SU-DHL-6 (cell line): ENCODE data around the gene ERLIN1.

Experiments
- H2AFZ ChIP-seq: fragments of 200-600 bp; sonication (generic); 2 replicates; pipeline ENCODE4 v1.6.1; 2014; ENCODE audit warnings: low read depth, mild to moderate bottlenecking, moderate library complexity, mixed read lengths, antibody characterized with exemption, low read length; ENCODE audit not compliant: severe bottlenecking
- H3F3A ChIP-seq: fragments of 200-600 bp; shearing (Covaris generic); 2 replicates; pipeline ENCODE4 v1.6.0; 2016; ENCODE audit warnings: antibody characterized with exemption, mild to moderate bottlenecking; ENCODE audit not compliant: insufficient read depth
- H3K27ac ChIP-seq: fragments of 200-600 bp; sonication (generic); 2 replicates; pipeline ENCODE4 v1.5.1; 2016; ENCODE audit warnings: low read depth, mild to moderate bottlenecking, low read length, moderate library complexity, mixed read lengths
- H3K27me3 ChIP-seq: fragments of 200-600 bp; sonication (generic), shearing (Covaris generic); 2 replicates; pipeline ENCODE4 v1.6.0; 2014; ENCODE audit warnings: mild to moderate bottlenecking, low read length
- H3K36me3 ChIP-seq: fragments of 200-600 bp; sonication (generic); 2 replicates; pipeline ENCODE4 v1.6.1; 2014; ENCODE audit warnings: mild to moderate bottlenecking, low read length, mixed read lengths
- H3K4me2 ChIP-seq: fragments of 300-600, 200-600 bp; shearing (Covaris generic), sonication (generic); 2 replicates; pipeline ENCODE4 v1.6.0; 2014; ENCODE audit warnings: low read length, low read depth, mild to moderate bottlenecking; ENCODE audit not compliant: poor library complexity, severe bottlenecking
- H3K4me3 ChIP-seq: fragments of 200-600 bp; sonication (generic); 2 replicates; pipeline ENCODE4 v1.5.1; 2014; ENCODE audit warnings: antibody characterized with exemption, low read length, mild to moderate bottlenecking, mixed read lengths; ENCODE audit not compliant: insufficient read depth, poor library complexity, severe bottlenecking
- H3K79me2 ChIP-seq: fragments of 200-600 bp; sonication (generic); 2 replicates; pipeline ENCODE4 v1.6.1; 2014; ENCODE audit warnings: mild to moderate bottlenecking, low read length, moderate library complexity; ENCODE audit not compliant: insufficient read depth
- H3K9ac ChIP-seq: fragments of 200-600 bp; sonication (generic); 2 replicates; pipeline ENCODE4 v1.7.0; 2014; ENCODE audit warnings: mild to moderate bottlenecking, low read length
- H3K9me2 ChIP-seq: fragments of 200-600 bp; sonication (generic); replicated peaks from 2 replicates; pipeline ENCODE4 v1.6.1; 2014; ENCODE audit warnings: low read length; ENCODE audit not compliant: insufficient read depth
- H3K9me3 ChIP-seq: fragments of 200-600 bp; sonication (generic); 2 replicates; pipeline ENCODE4 v1.6.1; 2014; ENCODE audit warnings: low read length, mixed read lengths; ENCODE audit not compliant: insufficient read depth
- H4K20me1 ChIP-seq: fragments of 200-600 bp; sonication (generic); 2 replicates; pipeline ENCODE4 v1.6.1; 2014; ENCODE audit warnings: low read depth, mild to moderate bottlenecking, antibody characterized with exemption, low read length, moderate library complexity, mixed read lengths
- CTCF ChIP-seq: fragments of 200-600 bp; sonication (generic); IDR thresholded peaks from one replicate; pipeline ENCODE4 v1.5.1; 2017; ENCODE audit warnings: antibody characterized with exemption, mild to moderate bottlenecking, low read length, moderate library complexity; ENCODE audit not compliant: insufficient read depth, poor library complexity, severe bottlenecking
- EZH2phosphoT487 ChIP-seq: fragments of 200-600 bp; sonication (generic), shearing (Covaris generic); conservative IDR thresholded peaks from 2 replicates; pipeline ENCODE4 v1.6.1; 2018; ENCODE audit warnings: mild to moderate bottlenecking, antibody characterized with exemption, low read length, moderate library complexity, mixed read lengths

Gene ERLIN1

GRCh38 chr10:100208276-100208675, 22.4 kb upstream of the ERLIN1 start:
- Histone ChIP-seq H3K27me3 (no peaks in the 10 kb centered on the region), H3K9me3 (no peaks in the 10 kb centered on the region), H3K4me3 (no peak overlapping the region), H3K36me3 (peaks cover 36% of the 10 kb centered on the region), H3K9me2 (no peaks in the 10 kb centered on the region), H2AFZ (no peak overlapping the region), H3K9ac (no peak overlapping the region), H3K27ac (no peak overlapping the region), H3K4me2 (no peak overlapping the region), H3K79me2 (no peaks in the 10 kb centered on the region), H4K20me1 (no peaks in the 10 kb centered on the region), H3F3A (no peaks in the 10 kb centered on the region)
- TF ChIP-seq EZH2phosphoT487 = no peak
- no peak for TF ChIP-seq CTCF

DNA sequence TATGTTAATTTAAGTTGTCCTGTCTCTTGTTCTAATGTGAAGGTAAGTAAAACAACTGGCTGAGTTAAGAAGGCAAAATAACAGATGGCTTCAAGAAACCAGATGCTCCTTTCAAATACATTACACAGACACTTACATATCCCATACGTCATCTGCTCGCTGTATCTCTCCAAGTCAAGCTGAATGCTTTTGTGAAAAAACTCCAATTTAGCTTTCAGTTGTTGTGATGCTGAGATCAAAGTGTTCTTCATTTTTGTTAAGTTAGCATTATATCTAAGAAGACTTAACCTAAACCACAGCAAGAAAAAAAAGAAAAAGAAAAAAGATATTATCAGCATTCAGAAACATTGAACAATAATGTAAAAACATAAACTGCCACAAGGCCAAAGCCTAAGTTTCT, 18.5 kb upstream of the ERLIN1 start:
- Histone ChIP-seq H4K20me1 (no peaks in the 10 kb centered on the region), H2AFZ (no peak overlapping the region), H3K9me2 (no peaks in the 10 kb centered on the region), H3K79me2 (no peaks in the 10 kb centered on the region), H3K9me3 (no peaks in the 10 kb centered on the region), H3K36me3 (peaks cover 49% of the 10 kb centered on the region), H3K27ac (no peak overlapping the region), H3K9ac (no peak overlapping the region), H3K4me2 (no peak overlapping the region), H3K4me3 (no peak overlapping the region), H3F3A (peaks cover 8% of the 10 kb centered on the region; the same call in 1 of the 2 replicates), H3K27me3 (no peaks in the 10 kb centered on the region)
- TF ChIP-seq CTCF (no peak), EZH2phosphoT487 (no peak)

- Histone ChIP-seq H3K9me2 (no peaks in the 10 kb centered on the region), H2AFZ (no peak overlapping the region), H3K4me2 (no peak overlapping the region), H3K4me3 (no peak overlapping the region), H3F3A (peaks cover 8% of the 10 kb centered on the region; the same call in 1 of the 2 replicates), H3K9ac (no peak overlapping the region), H3K79me2 (no peaks in the 10 kb centered on the region), H3K27ac (no peak overlapping the region), H4K20me1 (no peaks in the 10 kb centered on the region), H3K27me3 (no peaks in the 10 kb centered on the region), H3K36me3 (peaks cover 54% of the 10 kb centered on the region), H3K9me3 (no peaks in the 10 kb centered on the region)
- TF ChIP-seq CTCF (no peak), EZH2phosphoT487 (no peak)
Observed at GRCh38 chr10:100201549-100201948, 15.7 kb upstream of the ERLIN1 start.

GRCh38 chr10:100194711-100195110, 8.9 kb upstream of the ERLIN1 start:
- peaks cover 41% of the 10 kb centered on the region for H3K36me3 ChIP-seq

More at GRCh38 chr10:100194711-100195110, 8.9 kb upstream of the ERLIN1 start:
- H3K9me3 ChIP-seq = no peaks in the 10 kb centered on the region
- TF ChIP-seq CTCF (no peak), EZH2phosphoT487 (no peak)
- H3K4me3 ChIP-seq = no peak overlapping the region
- H3K27me3 ChIP-seq = no peaks in the 10 kb centered on the region
- no peak overlapping the region for H3K9ac ChIP-seq
- peaks cover 18% of the 10 kb centered on the region for H3F3A ChIP-seq
- H3K9me2 ChIP-seq = no peaks in the 10 kb centered on the region
- no peak overlapping the region for H3K27ac ChIP-seq
- H3K4me2 ChIP-seq = no peak overlapping the region
- H3K79me2 ChIP-seq = peaks cover 6% of the 10 kb centered on the region; the same call in 1 of the 2 replicates
- H4K20me1 ChIP-seq = no peaks in the 10 kb centered on the region; the same call in 1 of the 2 replicates
- H2AFZ ChIP-seq = no peak overlapping the region
